HL-60 (cell line): ENCODE measurements around the gene FOCAD.
A peak's percentile ranks its signal among the peaks of the same experiment; 100 is the strongest.
"Not testable (repeated sequence)": the region's sequence is repeated elsewhere in the genome, so short reads cannot be mapped to it uniquely, and the experiment has no call there.

Experiments
- DNase-seq, 2 experiments: peaks; one replicate each; pipeline ENCODE4 v3.0.0-alpha.2; 2010 to 2020; ENCODE audit warnings: low read depth in 1 of 2, low spot score in 1 of 2
- H3K27ac ChIP-seq: fragments of 250-450 bp; sonication (Bioruptor Pico); replicated peaks from 2 replicates; pipeline ENCODE4 v1.5.1; 2020; ENCODE audit warnings: mild to moderate bottlenecking, moderate library complexity
- H3K27me3 ChIP-seq: fragments of 250-450 bp; sonication (Bioruptor Pico); 2 replicates; pipeline ENCODE4 v1.5.1; 2021; ENCODE audit warnings: mild to moderate bottlenecking, moderate library complexity; ENCODE audit not compliant: insufficient read depth, poor library complexity, severe bottlenecking
- H3K4me3 ChIP-seq: replicated peaks from 2 replicates; pipeline ENCODE4 v1.5.1; 2011; ENCODE audit warnings: mild to moderate bottlenecking, control low read depth, low read length; ENCODE audit not compliant: insufficient read depth
- GABPA ChIP-seq: IDR thresholded peaks from 2 replicates; pipeline ENCODE4 v1.6.1; 2012; ENCODE audit warnings: low read depth
- POLR2AphosphoS5 ChIP-seq: IDR thresholded peaks from 2 replicates; pipeline ENCODE4 v1.6.1; 2012; ENCODE audit warnings: low read depth
- REST ChIP-seq: IDR thresholded peaks from 2 replicates; pipeline ENCODE4 v1.6.1; 2012; ENCODE audit warnings: low read depth; ENCODE audit not compliant: insufficient replicate concordance
- SPI1 ChIP-seq: IDR thresholded peaks from 2 replicates; pipeline ENCODE4 v1.6.1; 2012; ENCODE audit warnings: low read depth, mild to moderate bottlenecking, borderline replicate concordance
- TF ChIP-seq, protein P1 (sequence below): IDR thresholded peaks from one replicate; pipeline ENCODE4 v1.5.1; 2011; ENCODE audit warnings: low read length, control low read depth, inconsistent platforms; ENCODE audit not compliant: insufficient read depth

Gene FOCAD

DNA sequence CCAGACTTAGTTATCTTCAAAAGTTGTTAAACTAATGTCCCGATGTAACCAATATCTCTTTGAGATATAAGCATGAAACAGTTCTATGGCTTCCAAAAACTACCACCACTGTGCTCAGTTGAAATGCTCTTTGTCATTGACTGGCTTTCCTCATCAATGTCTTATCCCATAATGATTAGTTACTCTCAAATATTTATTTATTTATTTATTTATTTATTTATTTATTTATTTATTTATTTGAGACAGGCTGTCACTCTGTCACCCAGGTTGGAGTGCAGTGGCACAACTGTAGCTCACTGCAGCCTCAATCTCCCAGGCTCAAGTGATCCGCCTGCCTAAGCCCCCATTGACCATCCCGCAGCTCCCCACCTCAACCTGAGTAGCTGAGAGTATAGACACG, 33.7 kb upstream of the FOCAD start:
- no peak for TF ChIP-seq POLR2AphosphoS5
- TF ChIP-seq GABPA: no peak
- TF ChIP-seq, protein P1, sequence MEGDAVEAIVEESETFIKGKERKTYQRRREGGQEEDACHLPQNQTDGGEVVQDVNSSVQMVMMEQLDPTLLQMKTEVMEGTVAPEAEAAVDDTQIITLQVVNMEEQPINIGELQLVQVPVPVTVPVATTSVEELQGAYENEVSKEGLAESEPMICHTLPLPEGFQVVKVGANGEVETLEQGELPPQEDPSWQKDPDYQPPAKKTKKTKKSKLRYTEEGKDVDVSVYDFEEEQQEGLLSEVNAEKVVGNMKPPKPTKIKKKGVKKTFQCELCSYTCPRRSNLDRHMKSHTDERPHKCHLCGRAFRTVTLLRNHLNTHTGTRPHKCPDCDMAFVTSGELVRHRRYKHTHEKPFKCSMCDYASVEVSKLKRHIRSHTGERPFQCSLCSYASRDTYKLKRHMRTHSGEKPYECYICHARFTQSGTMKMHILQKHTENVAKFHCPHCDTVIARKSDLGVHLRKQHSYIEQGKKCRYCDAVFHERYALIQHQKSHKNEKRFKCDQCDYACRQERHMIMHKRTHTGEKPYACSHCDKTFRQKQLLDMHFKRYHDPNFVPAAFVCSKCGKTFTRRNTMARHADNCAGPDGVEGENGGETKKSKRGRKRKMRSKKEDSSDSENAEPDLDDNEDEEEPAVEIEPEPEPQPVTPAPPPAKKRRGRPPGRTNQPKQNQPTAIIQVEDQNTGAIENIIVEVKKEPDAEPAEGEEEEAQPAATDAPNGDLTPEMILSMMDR: no peak
- TF ChIP-seq REST: no peak
- TF ChIP-seq SPI1: no peak
- Histone ChIP-seq H3K4me3 (no peak overlapping the region), H3K27ac (no peak overlapping the region), H3K27me3 (no peaks in the 10 kb centered on the region)
- DNase-seq: no peak

DNA sequence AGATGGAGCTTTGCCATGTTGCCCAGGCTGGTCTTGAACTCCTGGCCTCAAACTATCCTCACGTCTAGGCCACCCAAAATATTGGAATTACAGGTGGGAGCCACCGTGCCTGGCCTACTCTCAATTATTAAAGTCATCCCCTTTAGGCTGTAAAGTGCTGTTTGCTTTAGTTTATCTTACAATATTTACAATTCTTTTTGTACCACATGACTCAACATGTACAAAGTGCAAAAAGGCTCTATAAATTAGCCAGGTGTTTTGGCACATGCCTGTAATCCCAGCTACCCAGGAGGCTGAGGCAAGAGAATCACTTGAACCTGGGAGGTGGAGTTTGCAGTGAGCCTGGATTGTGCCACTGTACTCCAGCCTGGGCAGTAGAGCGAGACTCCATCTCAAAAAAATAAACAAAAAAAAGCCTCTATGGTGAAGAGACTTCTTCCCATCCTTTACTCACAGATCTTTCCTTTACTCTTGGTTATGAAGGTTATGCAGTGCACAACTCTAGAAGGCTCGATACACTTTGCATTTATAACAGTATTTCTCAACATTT, 33.2 kb upstream of the FOCAD start:
- DNase-seq: no peak
- no peaks in the 10 kb centered on the region for H3K27me3 ChIP-seq
- H3K27ac ChIP-seq: no peak overlapping the region
- H3K4me3 ChIP-seq: no peak overlapping the region
- TF ChIP-seq, protein P1: no peak
- TF ChIP-seq POLR2AphosphoS5: no peak
- no peak for TF ChIP-seq SPI1
- TF ChIP-seq GABPA: no peak
- no peak for TF ChIP-seq REST

DNA sequence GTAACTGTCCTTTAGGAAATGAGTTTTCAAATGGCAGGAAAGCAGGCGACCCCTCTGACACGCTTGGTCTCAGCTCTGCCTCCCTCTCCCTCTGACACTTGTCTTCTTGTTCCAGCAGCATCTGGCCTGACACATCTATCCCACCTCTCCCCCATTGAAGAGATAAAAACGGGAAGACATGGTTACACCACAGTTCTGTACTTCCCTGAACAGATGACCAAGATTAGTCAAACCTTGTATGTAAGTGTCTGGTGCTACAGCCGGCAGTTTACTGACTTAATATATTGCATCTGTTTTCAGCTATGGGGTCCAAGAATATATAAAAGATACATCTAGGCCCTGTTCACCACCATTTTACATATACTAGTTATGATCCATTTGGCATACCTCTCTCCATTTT, 32.1 kb upstream of the FOCAD start:
- Histone ChIP-seq H3K4me3 (no peak overlapping the region), H3K27ac (no peak overlapping the region), H3K27me3 (no peaks in the 10 kb centered on the region)
- TF ChIP-seq SPI1 (peak; percentile 69; the same call in 1 of the 2 replicates), REST (no peak)
- peak in 1 of 2 experiments; percentile 29 for DNase-seq

GRCh38 chr9:20658246-20658667, 25.8 kb upstream of the FOCAD start:
- DNase-seq: peak in 1 of 2 experiments; percentile 8
- Histone ChIP-seq H3K27ac (peak overlapping the region; percentile 68), H3K4me3 (peak overlapping the region; percentile 50)
- not testable (repeated sequence) for H3K27me3 ChIP-seq
